PC-3 (cell line): Measurements from ENCODE around the gene GLIPR1.

ENCODE experiments used
- CTCF ChIP-seq: fragments of 300-600 bp; sonication (generic); conservative IDR thresholded peaks from 2 replicates; pipeline ENCODE4 v1.5.1; 2017; ENCODE audit warnings: antibody characterized with exemption, low read depth, mild to moderate bottlenecking, low read length
- EZH2 ChIP-seq: fragments of 300-600 bp; sonication (generic); IDR thresholded peaks from one replicate; pipeline ENCODE4 v1.6.1; 2017; ENCODE audit warnings: antibody characterized with exemption, mild to moderate bottlenecking, low read length; ENCODE audit not compliant: unreplicated experiment
- EZH2phosphoT487 ChIP-seq: fragments of 300-600 bp; sonication (generic); IDR thresholded peaks from 2 replicates; pipeline ENCODE4 v1.6.1; 2018; ENCODE audit warnings: mild to moderate bottlenecking, antibody characterized with exemption, low read length, borderline replicate concordance

DNA sequence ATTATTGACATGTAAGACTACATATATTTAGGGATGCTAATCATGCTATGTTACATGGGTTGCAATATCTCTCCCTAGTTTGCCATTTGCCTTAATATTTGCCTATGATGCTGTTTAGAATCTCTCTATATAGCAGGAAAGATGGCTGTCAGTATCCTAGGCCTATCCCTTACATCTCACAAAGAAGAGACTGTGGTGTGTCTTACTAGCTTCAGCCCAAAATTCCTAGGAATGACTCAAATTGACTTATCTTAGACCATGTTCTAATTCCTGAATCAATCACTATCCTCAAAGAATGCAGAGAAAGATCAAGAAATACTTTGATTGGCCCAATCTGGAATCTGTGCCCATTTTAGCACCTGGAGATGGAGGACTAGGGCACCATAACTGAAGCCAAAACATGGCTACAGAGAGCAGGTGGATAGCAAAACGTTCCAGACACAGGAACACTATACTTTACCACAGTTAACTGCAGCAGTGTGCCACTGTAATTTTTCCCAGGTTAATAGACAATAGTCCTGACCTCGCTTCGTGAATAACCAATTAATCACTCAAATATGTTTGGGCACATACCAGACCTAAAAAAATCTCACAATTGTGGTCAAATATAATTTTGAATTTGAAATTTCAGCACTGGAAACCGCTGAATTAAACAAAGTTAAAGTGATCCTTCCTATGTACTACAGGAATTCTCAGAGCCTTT lies 32.7 kb upstream of the GLIPR1 start:
- no peak for TF ChIP-seq CTCF
- TF ChIP-seq EZH2phosphoT487: no peak
- no peak for TF ChIP-seq EZH2
